Duodenal mucosa (tissue), 2 donors: ENCODE data around the gene RRN3.
"Not testable (repeated sequence)": the region's sequence is repeated elsewhere in the genome, so short reads cannot be mapped to it uniquely, and the experiment has no call there.

Source experiments
- H3K27ac ChIP-seq: one replicate; pipeline ENCODE4 v1.7.0; 2013; ENCODE audit warnings: low read depth, low read length
- H3K27me3 ChIP-seq, 2 donors: one replicate each; pipeline ENCODE4 v1.7.0; 2013; ENCODE audit warnings: low read length in 2 of 2, control low read depth in 1 of 2; ENCODE audit not compliant: insufficient read depth in 2 of 2, control insufficient read depth in 1 of 2
- H3K36me3 ChIP-seq, 2 donors: one replicate each; pipeline ENCODE4 v1.7.0; 2013; ENCODE audit warnings: low read length in 2 of 2, control low read depth in 1 of 2; ENCODE audit not compliant: insufficient read depth in 2 of 2, control insufficient read depth in 1 of 2
- H3K4me1 ChIP-seq, 2 donors: one replicate each; pipeline ENCODE4 v1.7.0; 2013; ENCODE audit warnings: low read length in 2 of 2, control low read depth in 1 of 2; ENCODE audit not compliant: insufficient read depth in 2 of 2, control insufficient read depth in 1 of 2
- H3K4me3 ChIP-seq, 2 donors: one replicate each; pipeline ENCODE4 v1.7.0; 2013; ENCODE audit warnings: low read length in 2 of 2, low read depth in 1 of 2
- H3K9ac ChIP-seq, 2 donors: one replicate each; pipeline ENCODE4 v1.7.0; 2013; ENCODE audit warnings: low read length in 2 of 2, low read depth in 1 of 2
- H3K9me3 ChIP-seq, 2 donors: one replicate each; pipeline ENCODE4 v1.7.0; 2013; ENCODE audit warnings: low read length in 2 of 2, control low read depth in 1 of 2; ENCODE audit not compliant: control insufficient read depth in 1 of 2

Gene RRN3

DNA sequence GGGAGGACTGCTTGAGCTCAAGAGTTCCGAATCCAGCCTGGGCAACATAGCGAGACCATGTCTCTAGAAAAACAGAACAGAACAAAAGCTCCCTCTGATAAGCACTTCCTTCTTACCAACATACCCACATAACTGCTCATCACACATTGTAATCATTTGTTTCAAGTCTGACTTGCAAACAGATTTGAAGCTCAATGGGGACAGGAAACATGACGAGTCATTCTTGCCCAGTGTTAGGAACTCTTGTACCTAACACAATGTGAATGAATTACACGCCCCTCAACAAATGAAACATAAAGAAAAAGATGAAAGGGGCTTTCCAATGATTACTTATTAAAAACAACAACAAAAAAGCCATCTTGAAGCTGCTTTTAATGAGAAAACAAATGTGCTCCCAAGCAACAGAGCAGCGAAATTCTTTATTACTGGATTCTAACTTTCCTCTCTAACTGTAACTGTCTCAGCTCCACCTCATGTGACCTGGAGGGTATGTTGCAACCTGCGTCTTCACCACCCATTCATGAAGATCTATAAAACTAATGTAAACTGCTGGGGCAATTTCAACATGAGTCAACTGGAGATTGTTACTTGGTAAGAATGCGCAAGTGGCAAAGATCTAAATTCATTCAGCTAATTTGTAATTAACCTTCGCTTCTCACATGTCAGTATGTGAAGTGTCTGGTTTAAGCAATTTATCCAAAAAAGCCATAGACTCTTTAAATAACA is 31.8 kb downstream of the RRN3 start:
- H3K9ac ChIP-seq, H3K9me3 ChIP-seq, H3K4me3 ChIP-seq, H3K27ac ChIP-seq, H3K27me3 ChIP-seq: not testable (repeated sequence)
- H3K36me3 ChIP-seq, result peaks cover 14 to 53% of the 10 kb centered on the region in 2 donors
- peaks cover 4 to 12% of the 10 kb centered on the region in 2 donors for H3K4me1 ChIP-seq

GRCh38 chr16:15059324-15059723 is 34.7 kb downstream of the RRN3 start:
- Histone ChIP-seq H3K9ac (no peak overlapping the region), H3K27ac (no peak overlapping the region), H3K36me3 (peaks cover 14 to 44% of the 10 kb centered on the region in 2 donors), H3K4me1 (peaks cover 20 to 22% of the 10 kb centered on the region in 2 donors), H3K4me3 (no peak overlapping the region), H3K9me3 (no peaks in the 10 kb centered on the region), H3K27me3 (no peaks in the 10 kb centered on the region)

- Histone ChIP-seq H3K36me3 (peaks cover 12 to 39% of the 10 kb centered on the region in 2 donors), H3K27ac (no peak overlapping the region), H3K4me1 (peaks cover 22% of the 10 kb centered on the region in 2 donors), H3K27me3 (no peaks in the 10 kb centered on the region), H3K9ac (no peak overlapping the region), H3K9me3 (no peaks in the 10 kb centered on the region), H3K4me3 (peak overlapping the region in 1 of 2 donors; percentile 2)
Measured at GRCh38 chr16:15057681-15058417, 36.2 kb downstream of the RRN3 start.

DNA sequence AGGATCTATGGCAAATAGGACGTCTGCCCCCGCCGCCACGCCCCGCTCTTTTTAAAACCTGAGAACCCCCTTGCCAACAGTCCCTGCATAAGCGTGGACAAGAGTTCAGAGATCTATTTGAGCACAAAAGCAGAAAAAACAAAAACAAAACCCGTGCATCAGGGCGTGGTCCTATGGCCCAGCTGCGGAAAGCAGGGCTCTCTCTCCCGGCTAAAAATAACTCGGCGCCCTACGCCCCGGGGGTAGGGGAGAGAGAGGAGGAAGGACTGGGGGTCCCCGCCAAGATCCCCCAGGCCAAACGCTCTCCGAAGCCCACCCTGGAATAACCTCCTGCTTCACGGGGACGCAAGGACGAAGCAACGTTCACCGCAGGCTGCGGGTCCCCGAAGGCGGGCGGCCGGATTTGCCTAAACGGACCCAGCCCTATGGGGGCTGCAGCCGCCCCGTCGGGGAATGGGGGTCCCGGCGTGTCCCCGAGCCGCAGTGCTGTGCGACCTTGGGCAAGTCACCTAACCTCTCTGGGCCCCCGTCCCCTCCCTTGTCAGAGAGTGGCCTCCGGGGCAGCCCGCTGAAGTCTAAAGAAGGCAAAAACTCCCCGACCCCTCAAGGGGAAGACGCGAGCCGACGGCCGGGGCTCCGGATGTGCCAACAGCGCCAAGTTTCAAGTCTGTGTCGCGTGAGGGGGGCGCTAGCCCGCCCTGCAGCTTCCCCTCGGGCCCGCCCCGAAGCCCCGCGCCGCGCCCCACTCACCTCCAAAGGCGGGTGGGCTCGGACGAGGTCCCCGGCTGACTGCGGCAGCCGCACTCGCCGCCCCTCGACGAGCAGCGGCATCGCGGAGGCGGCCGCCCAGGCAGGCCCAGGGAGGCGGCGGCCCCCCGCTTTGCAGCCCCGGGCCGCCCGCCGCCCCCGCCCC is 38.7 kb downstream of the RRN3 start:
- H3K4me1 ChIP-seq, result peaks cover 22% of the 10 kb centered on the region in 2 donors
- H3K27me3 ChIP-seq, result no peaks in the 10 kb centered on the region
- H3K27ac ChIP-seq, result peak overlapping the region; percentile 39
- peaks cover 0 to 15% of the 10 kb centered on the region in 2 donors for H3K36me3 ChIP-seq
- peak overlapping the region; percentile 62 to 72 for H3K9ac ChIP-seq
- H3K9me3 ChIP-seq, result no peaks in the 10 kb centered on the region
- peak overlapping the region; percentile 87 to 89 for H3K4me3 ChIP-seq

DNA sequence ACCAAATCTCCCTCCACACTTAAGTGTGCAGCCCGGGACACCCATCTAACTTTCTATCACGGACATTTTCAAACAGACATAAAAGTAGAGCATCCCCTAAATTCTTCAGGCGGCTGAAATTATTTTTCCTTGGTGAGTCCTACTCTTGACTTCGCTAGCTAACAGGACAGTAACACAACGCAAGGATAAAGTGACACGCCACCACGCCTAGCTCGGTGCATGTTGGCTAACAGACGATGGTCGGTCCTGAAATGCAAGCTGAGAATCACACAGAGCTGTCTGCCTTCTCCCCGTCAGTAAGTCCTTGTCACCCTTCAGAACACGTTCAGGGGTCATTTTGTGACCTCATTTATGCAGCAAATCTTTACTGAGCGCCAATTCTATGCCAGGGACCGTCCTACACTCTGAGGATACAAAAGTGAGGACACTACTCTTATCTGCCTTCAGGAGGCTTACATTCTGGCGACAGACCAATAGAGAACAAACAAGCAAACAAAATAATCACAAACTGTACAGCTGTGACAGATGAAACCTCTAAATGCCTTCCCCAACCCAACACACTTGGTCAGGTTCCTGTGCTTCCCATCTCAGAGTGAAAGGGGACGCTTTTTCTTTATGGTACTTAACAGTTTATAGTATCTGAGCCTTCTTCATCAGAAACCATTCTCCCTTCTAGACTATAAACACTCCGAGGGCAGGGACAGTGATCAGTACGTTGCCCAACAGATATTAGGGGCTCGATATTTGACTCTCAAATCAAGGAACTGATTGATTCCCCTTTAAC is 39.5 kb downstream of the RRN3 start:
- peaks cover 22% of the 10 kb centered on the region in 2 donors for H3K4me1 ChIP-seq

DNA sequence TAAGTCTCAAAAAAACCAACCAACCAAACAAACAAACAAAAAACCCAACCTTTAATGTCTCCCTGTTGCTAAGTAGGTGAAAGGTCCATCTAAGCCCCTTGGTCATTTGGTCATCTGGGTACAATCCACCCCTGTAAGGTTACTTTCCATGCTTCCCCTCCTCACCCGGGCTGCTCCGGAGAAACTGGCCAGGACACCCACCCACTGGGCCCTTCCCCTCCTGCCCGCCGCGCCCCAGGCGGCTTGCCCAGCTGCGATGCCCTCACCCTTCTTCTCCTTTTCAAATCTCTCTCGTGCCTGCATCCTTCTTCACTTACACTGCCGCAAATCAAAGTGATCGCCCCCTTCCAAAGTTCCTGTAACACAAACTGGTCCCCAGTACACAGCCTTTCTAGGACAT is 40.2 kb downstream of the RRN3 start:
- no peak overlapping the region for H3K27ac ChIP-seq
- H3K36me3 ChIP-seq, result peaks cover 0 to under 1% of the 10 kb centered on the region in 2 donors
- H3K4me1 ChIP-seq, result peaks cover 22% of the 10 kb centered on the region in 2 donors
- H3K9me3 ChIP-seq, result no peaks in the 10 kb centered on the region
- H3K27me3 ChIP-seq, result no peaks in the 10 kb centered on the region
- no peak overlapping the region for H3K9ac ChIP-seq
- no peak overlapping the region for H3K4me3 ChIP-seq

More for the DNA sequence above, 39.5 kb downstream of the RRN3 start:
- Histone ChIP-seq H3K36me3 (peaks cover 0 to 7% of the 10 kb centered on the region in 2 donors), H3K9me3 (no peaks in the 10 kb centered on the region), H3K27ac (no peak overlapping the region), H3K27me3 (no peaks in the 10 kb centered on the region), H3K4me3 (peak overlapping the region; percentile 87 to 89), H3K9ac (peak overlapping the region in 1 of 2 donors; percentile 62)

DNA sequence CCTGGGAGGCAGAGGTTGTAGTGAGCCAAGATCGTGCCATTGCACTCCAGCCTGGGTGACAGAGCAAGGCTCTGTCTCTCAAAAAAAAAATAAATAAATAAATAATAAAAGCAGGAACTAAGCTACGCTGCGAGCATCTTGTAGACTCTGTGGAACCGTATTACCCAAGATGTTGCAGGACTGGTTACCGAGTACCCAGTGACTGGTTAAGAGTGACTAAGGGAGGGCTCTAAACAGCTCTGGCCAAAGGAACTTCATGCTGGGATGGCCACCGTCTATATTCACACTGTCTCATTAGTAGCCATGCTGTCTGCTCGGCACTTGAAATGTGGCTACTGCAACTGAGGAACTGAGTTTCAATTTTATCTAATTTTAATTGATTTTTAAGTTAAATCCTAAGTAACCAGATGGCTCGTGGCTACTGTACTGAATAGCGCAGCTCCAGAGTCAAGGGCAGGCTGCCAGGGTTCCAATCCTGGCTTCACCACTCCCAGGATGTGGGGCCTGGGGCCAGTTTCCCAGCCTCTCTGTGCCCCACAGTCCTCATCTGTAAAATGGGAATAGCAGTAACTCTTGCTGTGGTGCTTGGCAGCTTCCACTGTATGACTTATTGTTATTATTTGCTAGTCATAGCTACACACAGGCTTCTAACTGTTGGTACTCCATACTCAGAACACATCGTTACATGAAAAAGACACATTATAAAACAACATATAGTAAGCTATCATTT is 41.2 kb downstream of the RRN3 start:
- peaks cover 18 to 22% of the 10 kb centered on the region in 2 donors for H3K4me1 ChIP-seq
- no peak overlapping the region for H3K27ac ChIP-seq
- H3K9me3 ChIP-seq, result no peaks in the 10 kb centered on the region
- H3K9ac ChIP-seq, result no peak overlapping the region
- H3K27me3 ChIP-seq, result no peaks in the 10 kb centered on the region
- H3K4me3 ChIP-seq, result no peak overlapping the region
- no peaks in the 10 kb centered on the region for H3K36me3 ChIP-seq

DNA sequence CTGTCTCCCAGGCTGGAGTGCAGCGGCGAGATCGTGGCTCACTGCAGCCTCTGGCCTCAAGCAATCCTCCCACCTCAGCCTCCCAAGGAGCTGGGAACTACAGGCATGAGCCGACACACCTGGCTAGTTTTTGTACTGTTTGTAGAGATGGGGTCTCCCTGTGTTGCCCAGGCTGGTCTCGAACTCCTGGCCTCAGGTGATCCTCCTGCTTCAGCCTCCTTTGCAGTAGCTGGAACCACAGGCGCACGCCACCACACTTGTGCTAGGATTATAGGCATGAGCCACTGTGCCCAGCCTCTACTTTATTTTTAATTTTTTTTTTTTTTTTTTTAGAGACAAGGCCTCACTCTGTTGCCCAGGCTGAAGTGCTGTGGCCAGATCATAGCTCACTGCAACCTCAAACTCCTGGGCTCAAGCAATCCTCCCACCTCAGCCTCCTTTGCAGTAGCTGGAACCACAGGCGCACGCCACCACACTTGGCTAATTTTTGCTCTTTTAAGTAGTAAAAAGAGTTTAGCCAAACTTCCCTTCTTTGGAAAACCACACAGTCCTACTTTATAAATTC is 42.6 kb downstream of the RRN3 start:
- Histone ChIP-seq H3K36me3 (peaks cover 6 to 9% of the 10 kb centered on the region in 2 donors), H3K27me3 (no peaks in the 10 kb centered on the region), H3K9ac (no peak overlapping the region), H3K9me3 (no peaks in the 10 kb centered on the region), H3K4me1 (peaks cover 4 to 10% of the 10 kb centered on the region in 2 donors), H3K27ac (no peak overlapping the region), H3K4me3 (no peak overlapping the region)

DNA sequence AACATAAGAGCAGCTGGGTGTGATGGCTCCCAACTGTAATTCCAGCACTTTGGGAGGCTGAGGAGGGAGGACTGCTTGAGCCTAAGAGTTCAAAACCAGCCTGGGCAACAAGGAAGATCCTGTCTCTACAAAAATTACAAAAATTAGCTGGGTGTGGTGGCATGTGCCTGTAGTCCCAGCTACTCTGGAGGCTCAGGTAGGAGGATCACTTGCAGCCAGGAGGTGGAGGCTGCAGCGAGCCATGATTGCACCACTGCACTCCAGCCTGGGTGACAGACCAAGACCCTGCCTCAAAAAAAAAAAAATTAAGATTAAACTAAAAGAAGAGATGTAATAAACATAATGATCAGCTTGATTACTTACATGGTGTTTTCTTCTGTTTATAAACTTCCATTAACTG is 43.6 kb downstream of the RRN3 start:
- not testable (repeated sequence) for H3K27ac ChIP-seq, H3K9ac ChIP-seq, H3K4me1 ChIP-seq, H3K4me3 ChIP-seq, H3K9me3 ChIP-seq, H3K27me3 ChIP-seq
- peaks cover 10 to 16% of the 10 kb centered on the region in 2 donors for H3K36me3 ChIP-seq
